ENCODE measurements around the gene HINFP. TPM values are rescaled to one million over a fixed set of nuclear protein-coding genes. Genes with fewer than 3 reads are reported as not detected.
A peak's percentile ranks its signal among the peaks of the same experiment; 100 is the strongest.

HINFP gene
- total and polyA plus RNA-seq, 9 of the 15 experiments (the other 6 are each of a cell fraction or from before 2014, with no cell fraction given): 13.8 to 34.1 (median 22.5) TPM

DNA sequence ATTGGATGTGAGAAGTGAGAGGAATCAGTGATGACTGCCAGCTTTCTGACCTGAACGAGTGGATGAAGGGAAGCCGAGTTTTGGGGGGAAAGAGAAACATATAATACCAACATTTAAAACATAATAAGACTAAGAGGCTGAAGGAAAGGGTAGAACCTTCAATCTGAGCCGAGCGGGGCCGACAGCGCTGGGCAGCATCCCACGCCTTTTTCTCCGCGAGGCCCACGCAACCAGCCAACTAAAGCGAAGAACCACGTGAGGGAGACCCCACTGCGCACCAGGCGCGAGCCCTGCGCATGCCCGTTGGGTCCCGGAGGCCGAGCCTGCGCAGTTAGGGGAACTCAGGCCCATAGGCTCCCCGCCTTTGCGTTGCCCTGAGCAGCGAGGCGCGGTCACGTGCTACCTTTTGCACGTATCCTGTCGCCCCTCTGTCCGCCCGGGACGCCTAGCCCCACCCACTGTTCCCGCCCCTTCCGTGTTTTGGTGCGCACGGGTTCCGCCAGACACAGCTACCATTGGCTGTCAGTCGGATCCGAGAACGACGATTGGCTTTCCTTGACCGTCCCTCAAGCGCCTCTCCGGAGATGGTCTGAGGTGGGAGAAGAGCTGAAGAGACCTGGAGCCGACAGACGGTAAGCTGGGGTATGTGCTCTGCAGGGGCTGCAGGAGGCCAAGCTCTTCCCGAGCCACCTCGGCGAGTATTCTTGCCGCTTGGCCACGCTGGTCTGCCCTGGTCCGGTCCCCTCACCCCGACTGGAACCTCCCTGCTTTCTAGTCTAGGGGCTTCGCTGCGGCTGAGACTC, at the start of gene HINFP (continued):
- TF ChIP-seq CBX8 (IDR thresholded peaks at IDR 0.05; ENCODE audit: borderline replicate concordance, extremely low read depth, low read depth, low read length, poor library complexity, severe bottlenecking) (no peak), BRD4 (IDR thresholded peaks at IDR 0.05) (no peak), BCL6 (CRISPR knock-in tag; IDR thresholded peaks at IDR 0.05) (no peak), GTF2E2 (tag; IDR thresholded peaks at IDR 0.05) (no peak), HDAC8 (tag; IDR thresholded peaks at IDR 0.05) (peak; percentile 22; the same call in 1 of the 2 replicates), POLR3G (IDR thresholded peaks at IDR 0.05; ENCODE audit: extremely low read depth, insufficient read length, insufficient replicate concordance) (no peak), PTTG1 (tag; IDR thresholded peaks at IDR 0.05; ENCODE audit: low read depth) (no peak), NR1H2 (CRISPR knock-in tag; IDR thresholded peaks at IDR 0.05) (no peak)
- TF ChIP-seq, protein P1, sequence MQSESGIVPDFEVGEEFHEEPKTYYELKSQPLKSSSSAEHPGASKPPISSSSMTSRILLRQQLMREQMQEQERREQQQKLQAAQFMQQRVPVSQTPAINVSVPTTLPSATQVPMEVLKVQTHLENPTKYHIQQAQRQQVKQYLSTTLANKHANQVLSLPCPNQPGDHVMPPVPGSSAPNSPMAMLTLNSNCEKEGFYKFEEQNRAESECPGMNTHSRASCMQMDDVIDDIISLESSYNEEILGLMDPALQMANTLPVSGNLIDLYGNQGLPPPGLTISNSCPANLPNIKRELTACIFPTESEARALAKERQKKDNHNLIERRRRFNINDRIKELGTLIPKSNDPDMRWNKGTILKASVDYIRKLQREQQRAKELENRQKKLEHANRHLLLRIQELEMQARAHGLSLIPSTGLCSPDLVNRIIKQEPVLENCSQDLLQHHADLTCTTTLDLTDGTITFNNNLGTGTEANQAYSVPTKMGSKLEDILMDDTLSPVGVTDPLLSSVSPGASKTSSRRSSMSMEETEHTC (IDR thresholded peaks at IDR 0.05): peak; percentile 54; the same call in 1 of the 2 replicates
- TF ChIP-seq, protein P2, sequence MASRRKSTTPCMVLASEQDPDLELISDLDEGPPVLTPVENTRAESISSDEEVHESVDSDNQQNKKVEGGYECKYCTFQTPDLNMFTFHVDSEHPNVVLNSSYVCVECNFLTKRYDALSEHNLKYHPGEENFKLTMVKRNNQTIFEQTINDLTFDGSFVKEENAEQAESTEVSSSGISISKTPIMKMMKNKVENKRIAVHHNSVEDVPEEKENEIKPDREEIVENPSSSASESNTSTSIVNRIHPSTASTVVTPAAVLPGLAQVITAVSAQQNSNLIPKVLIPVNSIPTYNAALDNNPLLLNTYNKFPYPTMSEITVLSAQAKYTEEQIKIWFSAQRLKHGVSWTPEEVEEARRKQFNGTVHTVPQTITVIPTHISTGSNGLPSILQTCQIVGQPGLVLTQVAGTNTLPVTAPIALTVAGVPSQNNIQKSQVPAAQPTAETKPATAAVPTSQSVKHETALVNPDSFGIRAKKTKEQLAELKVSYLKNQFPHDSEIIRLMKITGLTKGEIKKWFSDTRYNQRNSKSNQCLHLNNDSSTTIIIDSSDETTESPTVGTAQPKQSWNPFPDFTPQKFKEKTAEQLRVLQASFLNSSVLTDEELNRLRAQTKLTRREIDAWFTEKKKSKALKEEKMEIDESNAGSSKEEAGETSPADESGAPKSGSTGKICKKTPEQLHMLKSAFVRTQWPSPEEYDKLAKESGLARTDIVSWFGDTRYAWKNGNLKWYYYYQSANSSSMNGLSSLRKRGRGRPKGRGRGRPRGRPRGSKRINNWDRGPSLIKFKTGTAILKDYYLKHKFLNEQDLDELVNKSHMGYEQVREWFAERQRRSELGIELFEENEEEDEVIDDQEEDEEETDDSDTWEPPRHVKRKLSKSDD (conservative IDR thresholded peaks at IDR 0.05; ENCODE audit: low read length): no peak
- TF ChIP-seq, protein P3, sequence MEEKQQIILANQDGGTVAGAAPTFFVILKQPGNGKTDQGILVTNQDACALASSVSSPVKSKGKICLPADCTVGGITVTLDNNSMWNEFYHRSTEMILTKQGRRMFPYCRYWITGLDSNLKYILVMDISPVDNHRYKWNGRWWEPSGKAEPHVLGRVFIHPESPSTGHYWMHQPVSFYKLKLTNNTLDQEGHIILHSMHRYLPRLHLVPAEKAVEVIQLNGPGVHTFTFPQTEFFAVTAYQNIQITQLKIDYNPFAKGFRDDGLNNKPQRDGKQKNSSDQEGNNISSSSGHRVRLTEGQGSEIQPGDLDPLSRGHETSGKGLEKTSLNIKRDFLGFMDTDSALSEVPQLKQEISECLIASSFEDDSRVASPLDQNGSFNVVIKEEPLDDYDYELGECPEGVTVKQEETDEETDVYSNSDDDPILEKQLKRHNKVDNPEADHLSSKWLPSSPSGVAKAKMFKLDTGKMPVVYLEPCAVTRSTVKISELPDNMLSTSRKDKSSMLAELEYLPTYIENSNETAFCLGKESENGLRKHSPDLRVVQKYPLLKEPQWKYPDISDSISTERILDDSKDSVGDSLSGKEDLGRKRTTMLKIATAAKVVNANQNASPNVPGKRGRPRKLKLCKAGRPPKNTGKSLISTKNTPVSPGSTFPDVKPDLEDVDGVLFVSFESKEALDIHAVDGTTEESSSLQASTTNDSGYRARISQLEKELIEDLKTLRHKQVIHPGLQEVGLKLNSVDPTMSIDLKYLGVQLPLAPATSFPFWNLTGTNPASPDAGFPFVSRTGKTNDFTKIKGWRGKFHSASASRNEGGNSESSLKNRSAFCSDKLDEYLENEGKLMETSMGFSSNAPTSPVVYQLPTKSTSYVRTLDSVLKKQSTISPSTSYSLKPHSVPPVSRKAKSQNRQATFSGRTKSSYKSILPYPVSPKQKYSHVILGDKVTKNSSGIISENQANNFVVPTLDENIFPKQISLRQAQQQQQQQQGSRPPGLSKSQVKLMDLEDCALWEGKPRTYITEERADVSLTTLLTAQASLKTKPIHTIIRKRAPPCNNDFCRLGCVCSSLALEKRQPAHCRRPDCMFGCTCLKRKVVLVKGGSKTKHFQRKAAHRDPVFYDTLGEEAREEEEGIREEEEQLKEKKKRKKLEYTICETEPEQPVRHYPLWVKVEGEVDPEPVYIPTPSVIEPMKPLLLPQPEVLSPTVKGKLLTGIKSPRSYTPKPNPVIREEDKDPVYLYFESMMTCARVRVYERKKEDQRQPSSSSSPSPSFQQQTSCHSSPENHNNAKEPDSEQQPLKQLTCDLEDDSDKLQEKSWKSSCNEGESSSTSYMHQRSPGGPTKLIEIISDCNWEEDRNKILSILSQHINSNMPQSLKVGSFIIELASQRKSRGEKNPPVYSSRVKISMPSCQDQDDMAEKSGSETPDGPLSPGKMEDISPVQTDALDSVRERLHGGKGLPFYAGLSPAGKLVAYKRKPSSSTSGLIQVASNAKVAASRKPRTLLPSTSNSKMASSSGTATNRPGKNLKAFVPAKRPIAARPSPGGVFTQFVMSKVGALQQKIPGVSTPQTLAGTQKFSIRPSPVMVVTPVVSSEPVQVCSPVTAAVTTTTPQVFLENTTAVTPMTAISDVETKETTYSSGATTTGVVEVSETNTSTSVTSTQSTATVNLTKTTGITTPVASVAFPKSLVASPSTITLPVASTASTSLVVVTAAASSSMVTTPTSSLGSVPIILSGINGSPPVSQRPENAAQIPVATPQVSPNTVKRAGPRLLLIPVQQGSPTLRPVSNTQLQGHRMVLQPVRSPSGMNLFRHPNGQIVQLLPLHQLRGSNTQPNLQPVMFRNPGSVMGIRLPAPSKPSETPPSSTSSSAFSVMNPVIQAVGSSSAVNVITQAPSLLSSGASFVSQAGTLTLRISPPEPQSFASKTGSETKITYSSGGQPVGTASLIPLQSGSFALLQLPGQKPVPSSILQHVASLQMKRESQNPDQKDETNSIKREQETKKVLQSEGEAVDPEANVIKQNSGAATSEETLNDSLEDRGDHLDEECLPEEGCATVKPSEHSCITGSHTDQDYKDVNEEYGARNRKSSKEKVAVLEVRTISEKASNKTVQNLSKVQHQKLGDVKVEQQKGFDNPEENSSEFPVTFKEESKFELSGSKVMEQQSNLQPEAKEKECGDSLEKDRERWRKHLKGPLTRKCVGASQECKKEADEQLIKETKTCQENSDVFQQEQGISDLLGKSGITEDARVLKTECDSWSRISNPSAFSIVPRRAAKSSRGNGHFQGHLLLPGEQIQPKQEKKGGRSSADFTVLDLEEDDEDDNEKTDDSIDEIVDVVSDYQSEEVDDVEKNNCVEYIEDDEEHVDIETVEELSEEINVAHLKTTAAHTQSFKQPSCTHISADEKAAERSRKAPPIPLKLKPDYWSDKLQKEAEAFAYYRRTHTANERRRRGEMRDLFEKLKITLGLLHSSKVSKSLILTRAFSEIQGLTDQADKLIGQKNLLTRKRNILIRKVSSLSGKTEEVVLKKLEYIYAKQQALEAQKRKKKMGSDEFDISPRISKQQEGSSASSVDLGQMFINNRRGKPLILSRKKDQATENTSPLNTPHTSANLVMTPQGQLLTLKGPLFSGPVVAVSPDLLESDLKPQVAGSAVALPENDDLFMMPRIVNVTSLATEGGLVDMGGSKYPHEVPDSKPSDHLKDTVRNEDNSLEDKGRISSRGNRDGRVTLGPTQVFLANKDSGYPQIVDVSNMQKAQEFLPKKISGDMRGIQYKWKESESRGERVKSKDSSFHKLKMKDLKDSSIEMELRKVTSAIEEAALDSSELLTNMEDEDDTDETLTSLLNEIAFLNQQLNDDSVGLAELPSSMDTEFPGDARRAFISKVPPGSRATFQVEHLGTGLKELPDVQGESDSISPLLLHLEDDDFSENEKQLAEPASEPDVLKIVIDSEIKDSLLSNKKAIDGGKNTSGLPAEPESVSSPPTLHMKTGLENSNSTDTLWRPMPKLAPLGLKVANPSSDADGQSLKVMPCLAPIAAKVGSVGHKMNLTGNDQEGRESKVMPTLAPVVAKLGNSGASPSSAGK (IDR thresholded peaks at IDR 0.05): peak; percentile 97
